GM12878 (cell line): Measurements from ENCODE around the gene EEF2K.

Experiments used
- BRCA1 ChIP-seq: IDR thresholded peaks from 2 replicates; pipeline ENCODE4 v1.6.1; 2011; ENCODE audit warnings: low read depth, low read length, improper control_type of control experiment
- CBX3 ChIP-seq: fragments of 200-600 bp; sonication (generic); IDR thresholded peaks from 2 replicates; pipeline ENCODE4 v1.6.1; 2016; ENCODE audit warnings: low read depth, borderline replicate concordance
- MYB ChIP-seq: fragments of 150-350 bp; IDR thresholded peaks from 2 replicates; pipeline ENCODE4 v1.6.1; 2014; ENCODE audit warnings: mild to moderate bottlenecking, low read depth, low read length, borderline replicate concordance
- RAD21 ChIP-seq: IDR thresholded peaks from 2 replicates; pipeline ENCODE4 v1.6.1; 2011; ENCODE audit warnings: mild to moderate bottlenecking, low read depth, low read length, moderate library complexity; ENCODE audit not compliant: insufficient read depth
- USF1 ChIP-seq: IDR thresholded peaks from 2 replicates; pipeline ENCODE4 v1.6.1; 2011; ENCODE audit warnings: borderline replicate concordance, low read depth, mild to moderate bottlenecking, moderate library complexity, mixed read lengths, low read length; ENCODE audit not compliant: insufficient read depth; ENCODE audit errors: extremely low read length
- TF ChIP-seq, protein P1 (sequence below), 3 experiments: IDR thresholded peaks in 2 of 3; conservative IDR thresholded peaks in 1 of 3; 2 replicates each; pipeline ENCODE4 v1.5.1; 2011; ENCODE audit warnings: low read depth in 3 of 3, low read length in 3 of 3, mild to moderate bottlenecking in 3 of 3, control low read depth in 2 of 3, moderate library complexity in 2 of 3, inconsistent platforms in 1 of 3, mixed read lengths in 1 of 3; ENCODE audit not compliant: control insufficient read depth in 2 of 3, insufficient read depth in 1 of 3; ENCODE audit errors: extremely low read depth in 1 of 3

GRCh38 chr16:22162656-22163009 is 43.4 kb upstream of the EEF2K start:
- TF ChIP-seq, protein P1, sequence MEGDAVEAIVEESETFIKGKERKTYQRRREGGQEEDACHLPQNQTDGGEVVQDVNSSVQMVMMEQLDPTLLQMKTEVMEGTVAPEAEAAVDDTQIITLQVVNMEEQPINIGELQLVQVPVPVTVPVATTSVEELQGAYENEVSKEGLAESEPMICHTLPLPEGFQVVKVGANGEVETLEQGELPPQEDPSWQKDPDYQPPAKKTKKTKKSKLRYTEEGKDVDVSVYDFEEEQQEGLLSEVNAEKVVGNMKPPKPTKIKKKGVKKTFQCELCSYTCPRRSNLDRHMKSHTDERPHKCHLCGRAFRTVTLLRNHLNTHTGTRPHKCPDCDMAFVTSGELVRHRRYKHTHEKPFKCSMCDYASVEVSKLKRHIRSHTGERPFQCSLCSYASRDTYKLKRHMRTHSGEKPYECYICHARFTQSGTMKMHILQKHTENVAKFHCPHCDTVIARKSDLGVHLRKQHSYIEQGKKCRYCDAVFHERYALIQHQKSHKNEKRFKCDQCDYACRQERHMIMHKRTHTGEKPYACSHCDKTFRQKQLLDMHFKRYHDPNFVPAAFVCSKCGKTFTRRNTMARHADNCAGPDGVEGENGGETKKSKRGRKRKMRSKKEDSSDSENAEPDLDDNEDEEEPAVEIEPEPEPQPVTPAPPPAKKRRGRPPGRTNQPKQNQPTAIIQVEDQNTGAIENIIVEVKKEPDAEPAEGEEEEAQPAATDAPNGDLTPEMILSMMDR (IDR thresholded peaks at IDR 0.05 in 2 of 3, conservative IDR thresholded peaks at IDR 0.05 in 1 of 3; ENCODE audit: control insufficient read depth in 2 of 3, extremely low read depth in 1 of 3, insufficient read depth in 1 of 3, low read depth in 3 of 3, low read length in 3 of 3) = no peak
- TF ChIP-seq RAD21 (no peak), CBX3 (no peak), MYB (no peak), BRCA1 (no peak), USF1 (no peak)
